OCI-M2 (cell line): ENCODE results near the gene CLCNKA.
A peak's percentile ranks its signal among the peaks of the same experiment; 100 is the strongest.
"Not testable (repeated sequence)": the region's sequence is repeated elsewhere in the genome, so short reads cannot be mapped to it uniquely, and the experiment has no call there.

ENCODE experiments used
- DNase-seq: peaks from one replicate; lab custom pipeline; 2025; ENCODE audit not compliant: unreplicated experiment; lab: John Stamatoyannopoulos, UW

CLCNKA gene

GRCh38 chr1:15997076-15997585, 24.7 kb upstream of the CLCNKA start:
- DNase-seq, result no peak

- no peak for DNase-seq
Observed at GRCh38 chr1:15997637-15998280, 24.1 kb upstream of the CLCNKA start.

GRCh38 chr1:15998929-15999328, 22.9 kb upstream of the CLCNKA start:
- DNase-seq, result no peak

- DNase-seq, result not testable (repeated sequence)
Observed at GRCh38 chr1:16001274-16001673, 20.6 kb upstream of the CLCNKA start.

GRCh38 chr1:16005597-16005996, 16.2 kb upstream of the CLCNKA start:
- no peak for DNase-seq

- DNase-seq, result no peak
Observed at GRCh38 chr1:16006010-16006409, 15.8 kb upstream of the CLCNKA start.

GRCh38 chr1:16006552-16007485, 15.0 kb upstream of the CLCNKA start:
- no peak for DNase-seq

- DNase-seq, result no peak
Observed at GRCh38 chr1:16007671-16008341, 14.0 kb upstream of the CLCNKA start.

- DNase-seq, result peak; percentile 39
Observed at GRCh38 chr1:16009030-16009460, 12.8 kb upstream of the CLCNKA start.

GRCh38 chr1:16009678-16010077, 12.2 kb upstream of the CLCNKA start:
- no peak for DNase-seq

GRCh38 chr1:16010837-16011236, 11.0 kb upstream of the CLCNKA start:
- DNase-seq, result no peak

GRCh38 chr1:16011936-16012589, 9.8 kb upstream of the CLCNKA start:
- DNase-seq, result no peak

GRCh38 chr1:16012590-16013219, 9.1 kb upstream of the CLCNKA start:
- DNase-seq, result no peak

GRCh38 chr1:16013220-16013907, 8.5 kb upstream of the CLCNKA start:
- DNase-seq, result no peak

- no peak for DNase-seq
Observed at GRCh38 chr1:16013908-16014258, 8.0 kb upstream of the CLCNKA start.

GRCh38 chr1:16014509-16015482, 7.0 kb upstream of the CLCNKA start:
- DNase-seq, result no peak

GRCh38 chr1:16015491-16015890, 6.3 kb upstream of the CLCNKA start:
- DNase-seq, result no peak

- no peak for DNase-seq
Observed at GRCh38 chr1:16015960-16016901, 5.6 kb upstream of the CLCNKA start.
